DMS53 (cell line): Measurements from ENCODE around the gene DCAF4.
A peak's percentile ranks its signal among the peaks of the same experiment; 100 is the strongest.
"Not testable (repeated sequence)": the region's sequence is repeated elsewhere in the genome, so short reads cannot be mapped to it uniquely, and the experiment has no call there.

Experiments
- DNase-seq: peaks from one replicate; lab custom pipeline; 2025; lab: John Stamatoyannopoulos, UW

Gene DCAF4

DNA sequence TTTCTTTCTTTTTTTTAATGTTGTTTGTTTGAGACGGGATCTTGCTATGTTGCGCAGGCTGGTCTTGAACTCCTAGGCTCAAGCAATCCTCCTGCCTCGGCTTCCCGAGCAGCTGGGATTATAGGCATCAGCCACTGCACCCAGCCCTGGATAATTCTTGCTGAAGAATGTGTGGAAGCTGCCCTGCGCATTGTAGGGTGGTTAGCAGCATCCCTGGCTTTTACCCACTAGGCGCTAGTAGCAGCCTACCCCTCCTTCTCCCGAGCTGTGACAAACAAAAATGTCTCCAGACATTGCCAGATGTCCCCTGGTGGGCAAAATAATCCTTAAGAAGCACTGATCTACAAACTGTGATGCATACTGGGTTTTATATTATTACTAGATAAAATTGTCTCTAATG, 6.6 kb downstream of the DCAF4 start:
- no peak for DNase-seq

DNA sequence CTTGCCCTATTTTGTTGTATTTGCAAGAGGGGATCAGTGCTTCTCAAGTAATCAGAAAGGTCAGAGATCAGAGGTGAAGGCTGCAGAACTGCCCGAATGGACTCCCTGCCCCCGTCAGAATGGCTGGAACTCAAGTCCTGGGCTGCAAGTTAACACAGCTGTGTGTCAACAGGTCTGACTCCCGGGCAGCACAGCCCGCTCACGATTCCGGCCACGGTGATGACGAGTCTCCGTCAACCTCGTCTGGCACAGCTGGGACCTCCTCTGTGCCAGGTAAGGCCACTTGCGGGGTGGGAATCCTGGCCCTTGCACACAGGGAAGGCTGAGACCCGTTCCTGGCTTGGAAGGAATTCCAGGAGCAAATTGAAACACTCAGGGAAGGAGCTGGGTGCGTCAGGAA, 13.4 kb downstream of the DCAF4 start:
- DNase-seq = no peak

DNA sequence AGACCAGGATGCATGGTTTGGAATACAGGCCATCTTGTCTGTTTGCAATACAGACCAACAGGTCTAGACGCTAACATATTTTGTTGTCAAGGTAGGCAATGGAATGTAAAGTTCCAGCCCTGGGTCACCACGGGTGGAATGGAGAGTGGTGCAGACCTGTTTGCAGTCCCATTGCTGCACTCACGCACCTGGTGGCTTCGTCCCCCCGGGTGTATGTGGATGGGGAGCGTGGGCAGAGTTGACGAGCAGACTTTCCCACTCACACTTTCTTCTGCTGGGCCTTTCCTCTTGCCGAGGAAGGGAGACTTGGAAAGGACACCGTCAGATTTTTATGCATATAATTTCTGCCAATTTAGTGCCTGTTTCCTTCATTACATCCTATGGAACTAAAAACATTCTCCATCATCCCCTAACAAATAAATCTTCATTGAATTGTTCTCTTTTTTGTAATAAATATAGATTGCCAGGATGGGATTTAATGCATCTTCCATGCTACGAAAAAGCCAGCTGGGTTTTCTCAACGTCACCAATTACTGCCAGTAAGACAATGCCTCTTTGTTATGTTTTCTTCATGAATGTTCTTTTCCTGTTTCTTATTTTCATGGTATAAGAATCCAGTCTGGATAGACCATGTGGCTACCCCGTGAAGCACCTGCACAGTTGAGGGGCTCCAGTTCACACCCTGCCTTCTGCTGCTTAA, 15.2 kb downstream of the DCAF4 start:
- DNase-seq = no peak

DNA sequence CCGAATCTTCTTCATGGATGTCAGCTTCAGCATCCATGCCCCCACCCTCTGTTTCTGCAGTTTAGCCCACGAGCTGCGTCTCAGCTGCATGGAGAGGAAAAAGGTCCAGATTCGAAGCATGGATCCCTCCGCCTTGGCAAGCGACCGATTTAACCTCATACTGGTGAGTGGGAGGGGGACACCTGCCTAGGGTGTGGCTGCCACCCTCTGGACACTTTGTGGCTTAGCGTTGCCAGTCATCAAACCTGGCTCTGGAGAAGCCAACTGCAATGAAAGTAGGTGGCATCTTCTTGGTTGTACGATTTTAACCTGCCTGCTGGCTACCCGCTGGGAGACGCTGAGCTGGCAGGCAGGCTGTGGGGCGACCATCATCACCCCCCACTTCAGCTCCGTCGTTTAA, 16.7 kb downstream of the DCAF4 start:
- no peak for DNase-seq

DNA sequence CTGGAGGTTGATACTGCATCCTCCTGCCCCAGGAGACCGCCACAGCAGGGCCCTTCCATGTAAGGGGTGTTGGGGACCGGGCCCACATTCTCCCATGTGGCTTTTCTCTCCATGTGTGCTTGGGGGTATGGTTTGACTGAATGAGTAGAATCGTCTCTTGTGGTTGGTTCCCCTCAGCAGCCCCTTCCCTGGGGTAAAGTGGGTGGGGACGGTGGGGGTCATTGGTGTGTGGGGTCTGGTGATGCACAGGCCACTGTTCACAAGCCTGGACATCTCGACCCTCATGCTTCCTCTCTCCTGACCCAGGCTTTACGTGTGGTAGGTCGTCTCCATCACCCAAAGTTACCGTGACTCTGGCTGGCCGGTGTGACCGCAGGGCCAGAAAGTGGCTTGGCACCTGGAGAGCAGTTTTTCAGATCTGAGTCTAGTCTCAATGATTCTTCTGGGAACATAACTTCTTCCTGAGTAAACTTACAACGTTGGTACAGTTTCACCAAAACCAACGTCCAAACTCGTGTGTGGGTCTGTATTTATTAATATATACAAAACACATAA, 17.7 kb downstream of the DCAF4 start:
- no peak for DNase-seq

DNA sequence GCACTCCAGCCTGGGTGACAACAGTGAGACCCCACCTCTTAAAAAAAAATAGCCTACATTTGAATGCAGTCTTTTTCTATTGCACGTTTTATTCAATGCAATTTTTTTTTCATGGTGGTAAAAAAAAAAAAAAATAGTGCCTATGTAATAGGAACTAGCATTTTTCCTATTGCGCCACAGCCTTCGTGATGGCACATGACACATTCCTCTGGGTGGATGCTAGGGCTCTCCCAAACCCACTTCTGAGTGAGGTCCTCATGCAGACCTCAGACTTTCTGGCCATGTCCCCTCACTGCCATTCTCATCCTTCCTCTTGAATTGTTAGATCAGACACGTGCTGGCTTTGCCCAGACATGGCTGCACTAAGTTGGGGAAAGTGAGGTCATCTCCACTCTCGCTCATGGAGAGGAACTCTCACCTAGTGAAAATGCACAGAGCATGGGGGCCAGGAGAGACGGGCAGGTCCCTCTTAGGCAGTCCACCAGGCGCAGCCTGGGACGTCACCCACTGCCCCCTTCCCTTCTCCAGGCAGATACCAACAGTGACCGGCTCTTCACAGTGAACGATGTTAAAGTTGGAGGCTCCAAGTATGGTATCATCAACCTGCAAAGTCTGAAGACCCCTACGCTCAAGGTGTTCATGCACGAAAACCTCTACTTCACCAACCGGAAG, 19.2 kb downstream of the DCAF4 start:
- DNase-seq = no peak

DNA sequence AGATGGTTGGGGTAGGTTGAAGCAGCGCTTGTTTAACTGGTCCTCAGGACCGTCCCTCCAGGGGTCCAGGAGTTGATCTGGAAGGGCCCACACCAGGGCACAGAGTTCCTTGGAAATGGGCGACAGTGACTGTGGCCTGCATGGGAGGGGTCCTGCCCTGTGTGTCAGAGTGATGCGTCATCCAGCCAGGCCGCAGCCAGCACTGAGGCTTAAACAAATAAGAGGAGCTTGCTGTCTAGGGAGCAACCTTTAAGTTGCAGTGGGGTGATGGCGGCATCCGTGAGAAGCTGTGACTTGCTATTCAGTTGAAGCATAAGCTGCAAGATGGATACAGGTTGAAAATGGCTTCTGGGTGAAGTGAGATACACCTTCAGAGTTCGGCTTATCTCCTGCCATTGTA, 20.2 kb downstream of the DCAF4 start:
- DNase-seq = no peak

DNA sequence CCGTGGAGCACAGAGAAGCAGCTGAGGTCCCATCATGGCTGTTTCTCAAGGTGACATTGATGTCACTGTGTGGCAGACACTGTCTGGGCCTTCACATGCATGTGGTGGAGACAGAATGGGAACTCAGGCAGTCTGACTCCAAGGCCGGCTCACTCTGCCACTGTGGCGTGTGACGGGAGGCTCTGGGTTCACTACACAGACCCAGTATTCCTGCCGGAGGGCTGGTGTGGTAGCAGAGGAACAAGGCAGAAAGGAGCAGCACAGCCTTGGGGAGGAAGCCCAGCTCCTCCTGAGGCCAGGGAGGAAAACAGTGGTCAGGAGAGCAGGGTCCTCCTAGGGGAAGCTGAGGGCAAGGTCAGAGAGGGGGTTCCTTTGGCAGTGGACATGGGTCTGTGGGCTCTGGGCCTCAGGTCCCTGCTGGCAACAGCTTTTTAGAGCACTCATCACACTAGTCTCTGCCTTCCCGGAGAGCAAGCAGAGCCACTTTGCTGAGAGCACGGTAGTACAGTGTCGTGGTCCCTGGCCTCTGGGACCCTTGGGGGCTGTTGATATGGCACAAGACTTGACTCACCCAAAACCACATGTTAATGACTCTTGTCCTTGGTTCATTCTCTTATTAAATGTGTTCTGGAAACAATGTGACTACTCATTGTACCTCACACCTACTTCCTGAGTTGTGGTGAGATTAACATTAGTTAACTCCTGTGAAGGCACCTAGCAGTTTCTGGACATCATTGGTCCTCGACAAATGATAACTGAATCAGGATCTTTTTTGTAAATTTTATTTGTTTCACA, 21.3 kb downstream of the DCAF4 start:
- no peak for DNase-seq

DNA sequence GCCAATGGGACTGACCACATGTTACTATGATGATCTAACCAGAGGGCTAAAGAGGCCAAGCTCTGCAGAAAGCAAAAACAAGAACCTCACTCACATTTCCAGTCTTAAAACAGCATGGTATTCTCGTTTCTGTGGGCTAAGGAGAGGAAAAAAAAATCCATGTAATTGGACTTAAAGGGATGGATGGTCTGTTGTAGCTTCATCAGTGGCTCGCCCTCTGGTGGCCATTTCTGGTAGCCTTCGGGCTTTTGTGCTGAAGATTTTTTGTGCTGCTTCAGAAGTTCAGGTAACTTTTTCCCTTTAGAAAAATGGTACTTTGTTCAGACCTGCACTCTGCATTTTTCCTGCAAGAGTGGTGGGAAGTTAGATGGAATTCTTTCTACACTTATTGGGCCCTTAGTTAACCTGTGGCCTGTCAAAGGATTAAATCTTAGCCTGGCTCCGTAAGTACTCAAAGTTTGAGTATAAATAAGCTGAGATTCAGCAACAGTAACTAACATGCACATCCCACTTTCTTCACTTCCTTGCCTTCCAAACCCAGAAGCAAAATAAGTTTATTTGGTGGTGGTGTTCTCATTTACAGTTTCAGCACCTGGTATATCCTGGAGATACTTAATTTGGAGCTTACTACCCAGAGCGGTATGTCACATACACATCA, 22.3 kb downstream of the DCAF4 start:
- peak; percentile 65 for DNase-seq

DNA sequence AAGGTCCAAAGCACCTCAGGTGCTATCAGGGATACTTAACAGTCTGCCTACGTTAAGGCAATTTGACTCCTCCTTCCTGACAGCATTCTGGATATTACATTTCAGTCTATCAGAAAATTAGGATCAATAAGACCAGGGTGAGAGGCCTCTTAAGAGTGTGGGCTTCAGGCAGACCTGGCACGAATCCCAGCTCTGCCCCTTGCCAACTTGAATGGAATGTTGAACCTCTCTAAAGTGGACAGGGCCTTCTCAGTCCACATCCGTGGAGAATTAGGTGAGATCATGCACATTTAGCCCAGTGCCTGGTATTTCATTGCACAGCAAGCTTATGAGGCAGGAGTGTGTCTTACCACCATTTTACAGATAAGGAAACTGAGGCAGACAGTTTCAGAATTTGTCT, 25.9 kb downstream of the DCAF4 start:
- DNase-seq = no peak

DNA sequence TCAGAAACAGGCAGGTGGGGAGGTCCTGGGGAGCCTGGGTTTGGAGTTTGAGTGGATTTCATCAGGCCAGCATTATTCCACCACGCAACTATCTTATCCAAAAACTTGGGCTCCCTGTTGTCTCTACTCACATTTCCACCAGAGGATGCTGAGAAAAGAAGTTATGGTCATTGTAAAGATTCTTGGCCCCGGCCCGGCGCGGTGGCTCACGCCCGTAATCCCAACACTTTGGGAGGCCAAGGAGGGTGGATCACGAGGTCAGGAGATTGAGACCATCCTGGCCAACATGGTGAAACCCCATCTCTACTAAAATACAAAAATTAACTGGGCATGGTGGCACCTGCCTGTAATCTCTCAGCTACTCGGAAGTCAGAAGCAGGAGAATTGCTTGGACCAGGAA, 30.5 kb downstream of the DCAF4 start:
- not testable (repeated sequence) for DNase-seq

DNA sequence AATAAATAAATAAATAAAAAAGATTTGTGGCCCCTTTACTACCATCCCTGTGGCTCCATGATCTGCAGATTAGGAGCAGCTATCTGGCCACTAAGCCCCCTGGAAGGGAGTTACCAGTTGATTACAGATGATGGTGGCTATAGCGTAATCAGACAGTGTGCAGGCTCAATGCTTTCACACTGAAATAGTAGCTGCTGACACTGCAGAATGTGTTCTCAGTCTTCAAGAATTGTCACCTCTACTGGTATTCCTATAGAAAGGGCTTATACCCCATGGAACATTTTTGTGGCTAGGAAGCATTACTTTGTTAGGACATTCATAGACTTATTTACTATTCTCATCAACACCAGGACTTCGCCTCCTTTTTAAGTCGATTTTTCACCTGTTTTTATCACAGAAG, 30.9 kb downstream of the DCAF4 start:
- no peak for DNase-seq

DNA sequence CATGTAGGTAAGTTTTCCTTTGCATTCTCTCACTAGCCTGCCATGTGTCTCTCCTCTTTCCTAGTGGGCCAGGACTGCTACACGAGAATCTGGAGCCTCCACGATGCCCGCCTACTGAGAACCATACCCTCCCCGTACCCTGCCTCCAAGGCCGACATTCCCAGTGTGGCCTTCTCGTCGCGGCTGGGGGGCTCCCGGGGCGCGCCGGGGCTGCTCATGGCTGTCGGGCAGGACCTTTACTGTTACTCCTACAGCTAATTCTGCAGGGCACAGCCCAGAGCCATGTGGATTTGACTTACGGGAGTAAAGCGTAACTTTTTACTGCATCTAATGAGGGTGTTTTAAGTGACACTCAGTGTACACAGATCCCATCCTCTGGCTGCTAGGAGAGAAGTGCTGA, 32.3 kb downstream of the DCAF4 start:
- DNase-seq = no peak

DNA sequence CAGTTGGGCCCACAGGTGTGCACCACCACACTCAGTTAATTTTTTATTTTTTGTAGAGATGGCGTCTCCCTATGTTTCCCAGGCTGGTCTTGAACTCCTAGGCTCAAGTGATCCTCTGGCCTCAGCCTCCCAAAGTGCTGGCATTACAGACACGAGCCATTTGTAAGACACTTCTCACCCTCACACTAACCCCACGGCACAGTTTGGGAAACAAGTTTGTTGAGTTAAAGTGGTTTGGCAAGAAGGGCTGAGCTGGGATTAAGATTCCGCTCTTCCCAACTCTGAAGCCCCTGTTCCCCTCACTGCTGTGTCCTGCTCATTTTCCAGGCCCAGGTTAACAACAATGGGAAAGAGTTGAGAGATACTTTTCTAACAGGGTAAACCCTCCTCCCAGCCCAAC, 34.8 kb downstream of the DCAF4 start:
- not testable (repeated sequence) for DNase-seq

DNA sequence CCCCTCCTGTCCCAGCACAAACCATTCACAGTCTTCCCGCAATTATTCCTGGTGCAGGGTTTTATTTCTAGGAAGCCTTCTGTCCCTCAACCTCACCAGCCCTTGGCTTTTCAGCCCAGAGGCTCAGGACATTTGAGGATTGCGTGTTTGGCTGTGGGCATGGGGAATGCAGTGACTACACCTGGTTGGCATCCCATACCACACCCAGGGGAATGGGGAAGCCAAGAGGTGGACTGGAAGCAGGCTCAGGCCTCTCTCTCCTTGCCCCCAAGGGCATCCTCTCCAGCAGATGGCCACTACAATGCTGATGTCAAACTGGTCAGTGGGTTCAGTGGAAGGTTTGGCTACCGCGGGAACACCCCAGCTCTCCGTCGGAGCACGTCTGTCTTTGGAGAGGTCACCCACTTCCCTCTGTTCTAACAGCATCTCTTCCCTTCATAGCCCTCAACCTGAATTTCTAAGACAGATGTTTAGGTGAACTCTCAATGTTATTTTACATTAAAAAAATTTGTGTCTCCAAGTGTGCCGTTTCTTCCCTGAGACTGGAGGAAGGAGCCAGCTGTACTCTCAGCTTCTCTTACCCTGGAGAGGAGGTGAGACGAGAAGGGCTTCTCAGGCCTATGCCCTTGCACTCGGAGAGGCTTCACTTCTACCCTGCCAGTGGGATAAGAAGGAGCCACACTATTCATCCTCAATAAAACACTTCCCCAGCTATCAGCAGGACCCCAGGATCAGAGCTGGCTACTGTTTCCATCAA, 35.5 kb downstream of the DCAF4 start:
- DNase-seq = no peak

DNA sequence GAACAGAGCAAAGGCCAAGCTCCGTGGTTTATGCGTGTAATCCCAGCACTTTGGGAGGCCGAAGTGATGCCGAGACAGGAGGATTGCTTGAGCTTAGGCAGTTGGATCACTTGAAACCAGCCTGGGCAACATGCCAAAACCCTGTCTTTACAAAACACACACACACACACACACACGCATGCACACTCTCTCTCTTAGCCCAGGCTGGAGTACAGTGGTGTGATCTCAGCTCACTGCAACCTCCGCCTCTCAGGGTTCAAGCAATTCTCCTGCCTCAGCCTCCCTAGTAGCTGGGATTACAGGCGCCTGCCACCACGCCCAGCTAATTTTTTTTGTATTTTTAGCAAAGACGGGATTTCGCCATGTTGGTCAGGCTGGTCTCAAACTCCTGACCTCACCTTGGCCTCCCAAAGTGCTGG, 36.1 kb downstream of the DCAF4 start:
- DNase-seq = peak; percentile 55

DNA sequence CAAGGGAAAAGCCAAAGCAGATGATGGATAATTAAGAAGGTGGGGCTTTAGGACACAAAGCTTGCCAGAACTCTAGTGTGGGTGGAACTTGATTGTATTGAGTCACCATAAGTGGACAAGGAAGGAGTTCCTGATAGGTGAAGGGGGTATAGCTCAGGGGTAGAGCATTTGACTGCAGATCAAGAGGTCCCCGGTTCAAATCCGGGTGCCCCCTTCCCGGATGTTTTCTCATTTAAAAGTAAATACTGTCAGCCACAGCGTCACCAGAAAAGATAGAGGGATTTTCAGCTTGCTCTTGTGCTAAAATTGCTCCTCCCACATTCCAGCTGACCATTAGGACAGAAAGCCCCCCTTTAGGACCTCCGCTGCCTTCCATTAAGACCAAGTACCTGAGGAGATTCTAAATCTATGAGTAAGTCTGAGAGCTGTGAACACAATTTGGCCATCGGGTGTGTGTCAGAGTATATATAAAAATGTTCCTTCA, 36.6 kb downstream of the DCAF4 start:
- peak; percentile 41 for DNase-seq

DNA sequence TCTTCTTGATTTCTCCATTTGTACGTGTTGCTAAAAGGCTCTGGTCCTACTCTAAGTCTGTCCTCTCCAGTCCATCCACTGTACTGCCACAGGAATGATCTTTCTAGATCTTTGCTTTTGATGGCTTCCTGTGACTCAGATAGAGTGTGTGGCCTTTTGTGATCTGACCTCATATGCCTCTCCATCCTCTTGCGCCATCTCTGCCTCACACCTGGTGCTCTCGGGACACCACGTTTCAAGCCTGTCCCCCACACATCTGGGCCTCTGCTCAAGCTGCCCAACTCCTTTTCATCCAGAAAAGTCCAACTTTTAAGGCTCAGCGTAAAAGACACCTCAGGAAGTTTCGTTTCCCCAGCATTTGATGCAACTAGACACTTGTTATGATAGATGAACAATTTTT, 39.0 kb downstream of the DCAF4 start:
- peak; percentile 27 for DNase-seq

DNA sequence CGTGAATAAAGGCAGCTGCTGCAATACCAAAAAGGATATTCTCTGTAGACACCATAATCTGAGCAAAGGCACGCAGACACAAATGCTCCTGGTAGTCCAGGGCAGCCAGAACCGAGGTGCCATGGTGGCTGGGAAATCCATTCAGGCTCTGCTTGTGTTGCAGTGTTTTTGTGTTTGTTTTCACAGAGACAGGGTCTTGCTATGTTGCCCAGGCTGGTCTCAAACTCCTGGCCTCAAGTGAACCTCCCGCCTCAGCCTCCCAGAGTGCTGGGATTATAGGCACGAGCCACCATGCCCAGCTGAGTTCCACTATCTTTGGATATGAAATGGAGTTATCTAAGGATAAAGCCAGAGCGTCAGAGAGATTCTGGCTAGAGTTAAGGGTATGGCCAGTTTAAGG, 39.8 kb downstream of the DCAF4 start:
- no peak for DNase-seq

DNA sequence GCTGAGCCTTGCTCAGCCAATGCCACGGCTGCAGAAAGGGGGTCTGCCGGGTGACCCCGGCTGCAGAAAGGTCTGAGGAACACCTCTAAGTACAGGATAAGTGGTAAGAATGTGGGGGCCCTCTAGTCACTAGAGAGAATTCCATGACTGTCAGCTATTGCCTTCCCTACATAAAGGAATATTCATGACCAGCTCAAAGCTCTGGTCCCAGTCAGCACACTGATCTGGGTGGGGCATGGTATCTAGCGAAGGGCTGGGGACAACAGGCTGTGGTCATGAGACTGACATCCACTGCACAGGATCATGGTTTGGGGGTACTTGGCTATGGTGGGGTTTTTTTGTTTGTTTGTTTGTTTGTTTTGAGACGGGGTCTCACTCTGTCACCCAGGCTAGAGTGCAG, 42.1 kb downstream of the DCAF4 start:
- no peak for DNase-seq

DNA sequence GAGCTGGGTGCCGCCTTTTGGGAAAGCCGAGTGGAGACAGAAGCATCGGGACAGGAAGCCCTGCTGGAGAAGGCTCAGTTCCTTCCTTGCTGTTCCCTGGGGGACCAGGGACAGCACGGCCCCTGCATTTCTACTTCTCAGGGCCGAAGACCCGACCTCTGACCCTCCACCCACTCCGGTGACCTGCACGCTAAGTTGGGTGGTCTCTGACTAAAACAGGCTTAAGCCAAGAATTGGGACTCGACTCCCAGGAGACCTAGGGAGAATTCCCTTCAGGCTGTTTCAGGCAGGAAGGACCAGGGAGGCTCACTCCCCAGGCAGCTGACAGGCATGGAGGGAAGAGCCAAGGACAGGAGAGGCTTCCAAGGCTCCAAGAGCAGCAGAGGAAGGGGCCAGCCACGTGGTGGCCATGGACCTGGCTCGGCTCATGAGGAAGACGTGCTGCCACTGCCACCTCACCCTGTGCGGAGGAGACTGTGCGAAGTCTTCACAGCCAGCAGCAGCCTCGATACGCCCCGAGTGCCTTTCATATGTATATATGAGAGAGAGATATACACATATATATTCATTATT, 43.9 kb downstream of the DCAF4 start:
- no peak for DNase-seq
